Colonic mucosa (tissue), 4 donors: ENCODE data around the gene GALNT17. TPM values are rescaled to one million over a fixed set of nuclear protein-coding genes. Genes with fewer than 3 reads are reported as not detected.

Source experiments
- DNase-seq: peaks from one replicate; pipeline ENCODE4 v3.0.0-alpha.2; 2020
- H3K27ac ChIP-seq: fragments of 200-600 bp; one replicate; pipeline ENCODE4 v1.8.0; 2021
- H3K27me3 ChIP-seq: fragments of 200-600 bp; one replicate; pipeline ENCODE4 v1.8.0; 2021
- H3K36me3 ChIP-seq: fragments of 200-600 bp; one replicate; pipeline ENCODE4 v1.8.0; 2021
- H3K4me1 ChIP-seq: fragments of 200-600 bp; one replicate; pipeline ENCODE4 v1.8.0; 2021; ENCODE audit warnings: mild to moderate bottlenecking
- H3K4me3 ChIP-seq: fragments of 200-600 bp; one replicate; pipeline ENCODE4 v1.8.0; 2021
- H3K9ac ChIP-seq, 2 donors: one replicate each; pipeline ENCODE4 v1.7.0; 2013; ENCODE audit warnings: control low read depth in 2 of 2, low read depth in 2 of 2, low read length in 2 of 2
- H3K9me3 ChIP-seq: fragments of 200-600 bp; one replicate; pipeline ENCODE4 v1.8.0; 2021
- CTCF ChIP-seq: fragments of 200-600 bp; IDR thresholded peaks from one replicate; pipeline ENCODE4 v1.8.0; 2022; ENCODE audit warnings: antibody characterized with exemption, mild to moderate bottlenecking
- intact Hi-C: fragments of 100-400 bp; cut with DNase I; formaldehyde crosslinking; loops from one replicate; pipeline ENCODE4 v1.14.1; 2022
- total RNA-seq, 2 donors: library from RNA; stranded (reverse); fragmentation: NEBNext Ultra II Directional in 1 of 2; extraction: Animal tissue kit (Norgen Biotek cat#: 25700) in 1 of 2; gene quantifications; one replicate each; pipeline ENCODE4 v1.2.1, GENCODE V29; 2021
- donor health status: healthy.
- donor health status: DM: no; HTN: no; CAD: no.
- donor health status: DM: no; HTN: no; CAD: no.

The GALNT17 gene
- total RNA-seq, 2 donors from 2014 or later, result 0.37 to 1.3 TPM

- intact Hi-C loops, result no loop called here
- H3K27me3 ChIP-seq, result no peaks in the 10 kb centered on the region
- H3K27ac ChIP-seq, result no peak overlapping the region
- H3K9me3 ChIP-seq, result no peaks in the 10 kb centered on the region
- no peaks in the 10 kb centered on the region for H3K36me3 ChIP-seq
- H3K9ac ChIP-seq, result no peak overlapping the region
- no peak for DNase-seq
- TF ChIP-seq CTCF, result no peak
- no peak overlapping the region for H3K4me3 ChIP-seq
- no peaks in the 10 kb centered on the region for H3K4me1 ChIP-seq
These were observed 584.7 kb downstream of the GALNT17 start for GRCh38 chr7:71716690-71717089.

GRCh38 chr7:71718563-71718962 is 586.6 kb downstream of the GALNT17 start:
- H3K4me1 ChIP-seq, result no peaks in the 10 kb centered on the region
- H3K9ac ChIP-seq, result no peak overlapping the region
- intact Hi-C loops, result no loop called here
- DNase-seq, result no peak
- H3K36me3 ChIP-seq, result no peaks in the 10 kb centered on the region
- no peaks in the 10 kb centered on the region for H3K9me3 ChIP-seq
- H3K27me3 ChIP-seq, result no peaks in the 10 kb centered on the region
- TF ChIP-seq CTCF, result no peak
- no peak overlapping the region for H3K4me3 ChIP-seq
- no peak overlapping the region for H3K27ac ChIP-seq

- intact Hi-C loops, result no loop called here
- H3K9ac ChIP-seq, result no peak overlapping the region
- no peaks in the 10 kb centered on the region for H3K36me3 ChIP-seq
- no peak overlapping the region for H3K4me3 ChIP-seq
- no peak for DNase-seq
- no peaks in the 10 kb centered on the region for H3K4me1 ChIP-seq
- no peak overlapping the region for H3K27ac ChIP-seq
- no peaks in the 10 kb centered on the region for H3K9me3 ChIP-seq
- no peak for TF ChIP-seq CTCF
- H3K27me3 ChIP-seq, result no peaks in the 10 kb centered on the region
These were observed 589.8 kb downstream of the GALNT17 start for GRCh38 chr7:71721742-71722141.

GRCh38 chr7:71723859-71724258 is 591.9 kb downstream of the GALNT17 start:
- intact Hi-C loops, result no loop called here
- Histone ChIP-seq H3K27me3 (no peaks in the 10 kb centered on the region), H3K36me3 (no peaks in the 10 kb centered on the region), H3K4me3 (no peak overlapping the region), H3K9me3 (no peaks in the 10 kb centered on the region), H3K27ac (no peak overlapping the region), H3K9ac (no peak overlapping the region), H3K4me1 (no peaks in the 10 kb centered on the region)
- no peak for TF ChIP-seq CTCF
- DNase-seq, result no peak

- intact Hi-C loops, result no loop called here
- H3K9ac ChIP-seq, result no peak overlapping the region
- DNase-seq, result no peak
These were observed 595.4 kb downstream of the GALNT17 start for GRCh38 chr7:71727347-71727746.

More at GRCh38 chr7:71727347-71727746, 595.4 kb downstream of the GALNT17 start:
- no peaks in the 10 kb centered on the region for H3K9me3 ChIP-seq
- H3K27ac ChIP-seq, result no peak overlapping the region
- no peaks in the 10 kb centered on the region for H3K4me1 ChIP-seq
- H3K27me3 ChIP-seq, result no peaks in the 10 kb centered on the region
- no peak overlapping the region for H3K4me3 ChIP-seq
- no peak for TF ChIP-seq CTCF
- H3K36me3 ChIP-seq, result no peaks in the 10 kb centered on the region
